GM15510 (cell line): ENCODE data around the gene BAZ1B.

Source experiments
- POLR2A ChIP-seq: IDR thresholded peaks from 3 replicates; pipeline ENCODE4 v1.6.1; 2011; ENCODE audit warnings: borderline replicate concordance; ENCODE audit not compliant: insufficient read length; ENCODE audit errors: extremely low read depth

BAZ1B gene

DNA sequence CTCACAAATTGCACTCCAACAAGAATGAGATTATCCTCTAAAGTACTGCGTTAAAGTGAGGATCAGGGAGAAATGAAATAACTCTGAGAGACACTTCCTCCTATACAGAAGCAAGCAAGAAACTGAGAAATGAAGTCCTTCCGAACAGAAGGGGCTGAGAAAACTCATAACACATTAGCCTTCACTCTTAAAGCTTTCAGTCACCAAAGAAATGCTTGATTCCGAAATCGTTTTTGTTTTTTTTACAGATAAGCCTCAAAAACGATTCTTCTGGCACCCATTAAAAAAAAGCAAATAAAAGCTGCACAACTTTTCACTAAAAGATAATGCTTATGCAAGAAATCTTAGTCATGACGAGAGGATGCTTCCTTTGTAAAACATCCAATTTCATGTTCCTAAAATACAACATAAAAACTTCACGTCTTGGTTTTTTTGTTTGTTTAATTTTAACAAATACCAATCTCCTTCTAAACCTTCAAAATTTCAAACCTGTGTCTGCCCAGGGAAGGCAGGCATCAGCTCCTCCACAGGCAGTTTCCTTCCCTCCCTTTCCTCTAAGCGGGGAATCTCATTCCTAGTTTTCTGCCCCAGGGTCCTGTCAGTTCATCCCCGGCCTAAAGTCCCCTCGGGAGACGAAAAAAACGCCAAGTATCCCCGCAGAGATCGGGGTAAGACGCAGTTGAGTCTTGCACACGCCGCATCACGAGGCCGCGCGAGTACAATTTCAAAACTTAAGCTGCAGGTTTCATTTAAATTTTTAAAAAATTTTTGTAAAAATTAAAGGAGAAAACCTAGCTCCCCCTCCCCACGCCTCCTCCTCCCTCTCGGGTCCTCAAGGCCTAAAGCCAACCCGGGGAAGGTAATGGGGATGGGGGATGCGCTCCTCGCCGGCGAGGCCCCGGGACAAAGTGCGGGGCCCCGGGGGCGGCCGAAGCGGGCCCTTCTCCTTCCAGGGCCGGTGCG, 1.1 kb downstream of the BAZ1B start:
- TF ChIP-seq POLR2A = no peak

DNA sequence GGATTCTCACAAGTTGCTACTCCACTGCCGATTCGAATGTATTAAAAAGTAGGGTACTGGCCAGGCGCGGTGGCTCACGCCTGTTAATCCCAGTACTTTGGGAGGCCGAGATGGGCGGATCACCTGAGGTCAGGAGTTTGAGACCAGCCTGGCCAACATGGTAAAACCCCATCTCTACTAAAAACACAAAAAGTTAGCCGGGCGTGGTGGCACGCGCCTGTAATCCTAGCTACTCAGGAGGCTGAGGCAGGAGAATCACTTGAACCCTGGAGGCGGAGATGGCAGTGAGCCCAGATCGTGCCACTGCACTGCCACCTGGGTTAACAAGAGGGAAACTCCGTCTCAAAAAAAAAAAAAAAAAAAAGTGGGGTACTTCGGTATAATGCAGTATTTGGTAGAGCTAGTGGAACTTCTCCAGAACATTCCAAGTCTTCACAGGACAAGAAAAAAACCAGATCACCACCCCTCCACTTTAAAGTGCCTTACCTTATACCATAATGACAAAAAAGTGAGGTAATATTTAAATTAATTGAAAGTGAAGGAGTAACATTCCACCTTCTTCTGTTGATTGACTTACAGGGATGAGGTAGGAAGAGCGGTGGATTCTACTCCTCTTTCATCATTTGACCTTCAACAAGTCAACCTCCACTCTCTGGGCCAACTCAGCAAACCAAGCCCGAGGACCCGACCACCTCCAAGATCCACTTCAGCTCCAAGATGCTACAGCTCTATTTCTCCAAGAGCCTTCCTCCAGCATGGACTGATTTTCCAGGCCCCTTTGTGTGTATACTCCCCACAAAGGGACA, 2.0 kb downstream of the BAZ1B start:
- no peak for TF ChIP-seq POLR2A

DNA sequence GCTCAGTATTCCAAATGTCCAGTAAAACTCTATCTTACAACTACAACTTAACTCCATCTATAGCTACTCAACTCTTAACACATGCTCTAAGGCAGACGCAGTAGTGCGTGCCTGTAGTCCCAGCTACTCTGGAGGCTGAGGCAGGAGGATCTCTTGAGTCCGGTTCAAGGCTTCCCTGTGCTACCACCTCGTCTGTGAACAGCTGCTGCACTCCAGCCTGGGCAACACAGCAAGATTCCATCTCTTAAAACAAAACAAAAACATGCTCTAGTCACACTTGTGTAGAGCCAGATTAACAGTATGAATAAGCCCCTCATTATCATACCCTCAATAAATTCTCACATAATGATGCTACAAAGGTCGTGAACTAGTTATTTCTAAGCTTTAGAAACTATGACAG, 3.6 kb downstream of the BAZ1B start:
- TF ChIP-seq POLR2A = no peak

DNA sequence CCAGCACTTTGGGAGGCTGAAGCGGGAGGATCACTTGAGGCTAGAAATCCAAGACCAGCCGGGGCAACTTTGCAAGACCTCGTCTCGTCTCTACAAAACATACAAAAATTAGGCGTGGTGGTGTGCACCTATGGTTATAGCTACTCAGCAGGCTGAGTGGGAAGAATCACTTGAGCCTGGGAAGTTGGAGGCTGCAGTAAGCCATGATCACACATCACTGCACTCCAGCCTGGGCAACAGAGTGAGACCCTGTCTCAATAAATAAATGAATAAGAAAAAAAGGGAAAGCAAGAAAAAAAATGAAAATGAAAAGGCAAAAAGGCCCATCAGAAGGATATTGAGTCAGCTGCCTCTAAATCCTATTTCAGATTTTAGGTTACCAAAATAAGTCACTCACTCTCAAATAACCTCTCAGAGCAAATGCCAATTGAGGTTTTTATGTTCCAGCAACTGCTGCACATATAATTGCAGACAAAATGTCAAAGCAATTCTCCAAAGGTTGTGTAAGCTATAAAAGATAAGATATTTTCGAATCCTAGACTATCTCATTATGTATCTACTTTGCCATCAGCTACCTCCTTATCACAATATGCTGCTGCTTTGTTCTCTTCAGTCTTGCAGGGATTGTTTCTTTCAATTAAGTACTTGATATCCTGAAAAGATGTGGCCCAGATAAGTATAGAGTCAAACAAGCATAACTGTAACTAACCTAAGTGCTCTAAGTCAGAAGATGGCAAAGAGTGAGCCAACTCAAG, 4.7 kb downstream of the BAZ1B start:
- no peak for TF ChIP-seq POLR2A

DNA sequence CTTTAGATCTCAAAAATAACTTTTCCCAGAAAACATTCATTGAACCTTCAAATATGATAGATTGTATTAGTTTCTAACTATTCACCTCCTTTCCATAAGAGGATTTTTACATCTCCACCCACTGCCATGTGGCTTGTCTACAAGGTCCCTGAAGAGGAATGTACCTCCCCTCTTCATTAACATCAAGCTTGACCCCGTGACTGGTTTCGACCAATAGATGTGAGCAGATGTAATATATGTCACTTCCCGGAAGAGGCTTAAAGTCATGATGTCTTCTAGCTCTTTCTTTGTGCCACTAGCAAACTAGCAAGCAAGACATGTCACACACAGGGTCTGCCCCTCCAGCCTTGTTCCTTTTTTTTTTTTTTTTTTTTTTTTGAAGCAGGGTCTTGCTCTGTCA, 6.9 kb downstream of the BAZ1B start:
- no peak for TF ChIP-seq POLR2A

DNA sequence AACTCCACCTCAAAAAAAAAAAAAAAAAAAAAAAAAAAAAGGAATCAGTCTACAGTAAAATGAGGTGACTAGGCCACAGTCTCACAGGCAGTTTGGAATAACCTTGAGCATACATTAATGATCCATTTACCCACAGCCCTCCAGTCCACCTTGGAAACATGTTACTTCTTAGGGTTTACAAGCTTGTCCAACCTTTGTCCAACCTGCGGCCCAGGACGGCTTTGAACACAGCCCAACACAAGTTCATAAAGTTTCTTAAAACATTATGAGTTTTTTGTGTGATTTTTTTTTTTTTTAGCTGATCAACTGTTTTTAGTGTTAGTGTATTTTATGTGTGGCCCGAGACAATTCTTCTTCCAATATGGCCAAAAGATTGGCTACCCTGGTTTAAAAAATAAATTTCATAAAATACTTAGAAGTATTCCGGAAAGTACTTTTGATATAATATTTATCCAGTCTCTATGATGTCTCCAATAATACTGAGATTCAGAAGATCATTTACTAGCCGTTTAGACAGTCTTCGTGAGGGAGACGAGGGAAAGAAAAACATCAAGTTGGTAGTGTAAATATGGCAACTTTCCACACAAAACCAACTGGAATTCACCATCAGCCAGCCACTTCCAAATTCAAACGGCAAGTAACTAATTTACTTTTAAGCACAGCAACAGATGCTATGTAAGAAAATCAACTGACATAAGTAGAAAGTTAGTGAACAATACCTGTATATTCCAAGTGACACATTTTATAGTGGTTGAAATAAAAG, 9.9 kb downstream of the BAZ1B start:
- no peak for TF ChIP-seq POLR2A

DNA sequence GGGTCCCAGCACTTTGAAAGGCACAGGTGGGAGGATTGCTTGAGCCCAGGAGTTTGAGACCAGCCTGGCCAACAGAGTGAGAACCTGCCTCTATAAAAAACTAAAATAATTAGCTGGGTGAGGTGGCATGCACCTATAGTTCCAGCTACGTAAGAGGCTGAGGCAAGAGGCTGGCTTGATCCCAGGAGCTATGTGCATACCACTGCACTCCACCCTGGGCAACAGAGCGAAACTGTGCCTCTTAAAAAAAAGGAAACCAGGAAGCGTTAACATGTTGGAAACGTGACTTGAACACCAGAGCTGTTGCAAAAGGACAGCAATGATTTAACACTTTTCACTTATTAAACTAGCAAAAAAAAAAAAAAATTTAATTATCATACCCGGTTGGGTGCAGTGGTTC, 12.6 kb downstream of the BAZ1B start:
- no peak for TF ChIP-seq POLR2A

DNA sequence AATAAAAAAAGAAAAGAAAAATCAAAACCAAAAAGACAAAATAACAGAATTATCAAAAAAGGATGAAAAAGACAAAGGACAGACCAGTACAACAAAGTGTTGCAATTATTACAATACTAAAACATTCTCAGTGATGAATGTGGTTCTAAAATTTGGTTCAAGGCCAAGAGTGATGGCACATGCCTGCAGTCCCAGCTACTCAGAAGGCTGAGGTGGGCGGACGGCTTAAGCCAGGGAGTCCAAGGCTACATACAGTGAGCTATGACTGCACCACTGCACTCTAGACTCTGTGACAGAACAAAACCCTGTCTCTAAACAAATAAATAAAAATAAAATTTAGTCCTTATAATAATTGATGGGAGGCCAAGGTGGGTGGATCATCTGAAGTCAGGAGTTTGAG, 14.5 kb downstream of the BAZ1B start:
- TF ChIP-seq POLR2A = no peak

DNA sequence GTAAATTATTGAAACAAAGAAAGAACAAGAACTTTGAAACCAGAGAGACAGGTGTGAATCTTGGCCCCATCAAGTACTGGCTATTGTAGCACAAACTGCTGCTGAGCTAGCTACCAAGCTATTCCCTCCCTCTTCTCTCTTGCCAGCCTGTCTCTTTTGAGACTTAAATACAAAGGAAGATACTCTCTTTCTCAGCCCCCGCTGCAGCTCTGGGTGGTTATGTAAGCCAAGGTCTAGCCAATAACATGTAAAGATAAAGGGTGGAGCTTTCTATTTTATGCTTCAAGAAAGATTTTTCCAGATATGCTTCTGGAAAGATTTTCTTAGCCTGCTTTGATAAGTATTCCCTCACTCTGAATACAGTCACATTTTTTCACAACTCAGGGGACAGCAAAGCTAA, 17.2 kb downstream of the BAZ1B start:
- no peak for TF ChIP-seq POLR2A

DNA sequence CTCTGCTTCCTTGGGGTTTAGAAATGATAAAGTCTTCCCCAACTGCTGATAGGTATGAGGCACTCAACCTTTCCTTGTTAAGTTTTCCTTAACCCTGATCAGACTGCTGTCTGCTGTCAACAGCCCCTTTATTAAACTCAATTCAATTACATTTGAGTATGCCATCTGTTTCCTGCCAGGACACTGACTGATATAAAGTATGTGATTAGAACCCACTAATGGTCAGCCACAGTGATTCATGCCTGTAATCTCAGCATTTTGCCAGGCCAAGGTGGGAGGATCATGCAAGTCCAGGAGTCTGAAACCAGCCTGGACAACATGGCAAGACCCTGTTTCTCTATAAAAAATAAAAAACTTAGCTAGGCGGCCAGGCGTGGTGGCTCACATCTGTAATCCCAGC, 18.1 kb downstream of the BAZ1B start:
- no peak for TF ChIP-seq POLR2A

DNA sequence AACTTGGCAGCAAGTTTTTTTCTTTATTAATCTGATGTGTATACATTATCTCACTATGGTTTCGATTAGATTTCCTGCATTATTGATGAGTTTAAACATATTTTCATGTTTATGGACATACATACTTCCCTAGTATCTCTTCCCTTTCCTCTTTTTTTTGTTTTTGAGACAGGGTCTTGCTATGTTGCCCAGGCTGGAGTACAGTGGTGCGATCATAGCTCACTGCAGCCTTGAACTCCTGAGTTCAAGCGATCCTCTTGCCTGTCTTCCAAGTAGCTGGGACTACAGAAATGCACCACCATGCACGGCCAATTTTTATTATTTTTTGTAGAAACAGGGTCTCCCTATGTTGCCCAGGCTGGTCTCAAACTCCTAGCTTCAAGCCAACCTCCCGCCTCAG, 18.9 kb downstream of the BAZ1B start:
- no peak for TF ChIP-seq POLR2A

DNA sequence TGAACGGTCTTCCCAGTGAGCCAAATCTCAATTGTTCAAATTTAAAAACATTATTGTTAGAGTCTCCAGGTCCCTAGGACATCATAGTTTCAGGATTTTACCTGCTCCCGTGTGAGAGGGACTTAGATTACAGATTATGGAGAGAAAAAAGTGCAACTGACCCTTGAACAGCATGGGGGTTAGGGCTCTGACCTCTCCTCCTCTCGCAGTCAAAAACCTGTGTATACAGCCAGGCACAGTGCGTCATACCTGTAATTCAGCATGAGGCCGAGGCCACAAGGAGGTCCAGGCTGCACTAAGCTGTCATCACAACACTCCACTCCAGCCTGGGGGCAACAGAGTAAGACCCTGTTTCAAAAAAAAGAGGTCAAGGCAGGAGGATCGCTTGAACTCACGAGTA, 25.5 kb downstream of the BAZ1B start:
- no peak for TF ChIP-seq POLR2A

DNA sequence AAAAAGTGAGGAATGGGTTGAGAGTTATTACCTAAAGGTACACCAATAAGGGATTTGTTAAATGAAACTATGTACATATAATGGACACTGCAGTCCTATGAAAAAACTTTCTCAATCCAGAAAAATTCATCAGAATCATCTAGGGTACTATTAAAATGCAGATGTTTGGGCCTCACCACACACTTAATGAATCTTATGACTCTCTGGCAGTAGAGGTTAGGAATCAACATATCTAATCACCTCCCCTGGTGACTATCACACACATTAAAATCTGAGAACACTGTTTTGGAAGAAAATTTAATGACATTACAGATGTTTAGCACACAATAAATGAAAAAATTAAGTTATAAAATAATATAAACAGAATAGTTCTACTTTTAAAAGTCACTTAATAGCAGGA, 32.1 kb downstream of the BAZ1B start:
- TF ChIP-seq POLR2A = no peak

DNA sequence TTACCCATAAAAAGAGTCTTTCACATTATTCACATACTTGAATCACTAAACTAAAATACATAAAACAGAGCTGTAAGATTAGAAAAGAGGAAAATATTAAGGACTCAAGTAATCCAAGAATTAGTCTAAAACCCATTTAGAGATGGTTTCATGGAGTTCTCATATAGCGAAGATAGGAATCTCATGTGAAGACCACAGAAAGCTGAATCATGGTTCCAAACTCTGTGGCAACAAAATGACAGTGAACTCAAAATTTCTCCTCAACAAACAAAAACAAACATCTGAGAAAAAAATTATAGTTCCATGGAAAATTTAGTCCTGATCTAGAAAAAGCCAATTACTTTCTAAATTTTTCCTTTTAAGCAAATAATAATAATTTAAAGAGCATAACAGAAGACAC, 34.6 kb downstream of the BAZ1B start:
- TF ChIP-seq POLR2A = no peak
